Peyer's patch (tissue), 4 donors: ENCODE data around the gene COLGALT1.

ENCODE experiments used
- POLR2A ChIP-seq, 2 donors: fragments of 450-650 bp; IDR thresholded peaks; one replicate each; pipeline ENCODE4 v1.5.1; 2017; ENCODE audit warnings: antibody characterized with exemption in 2 of 2, mild to moderate bottlenecking in 2 of 2, moderate library complexity in 2 of 2
- TF ChIP-seq, protein P1 (sequence below), 6 experiments: fragments of 450-650 bp in 4 of 6; fragments of 200-600 bp in 2 of 6; sonication (generic) in 1 of 6; IDR thresholded peaks; one replicate each; pipeline ENCODE4 v1.5.1; 2017 to 2019; ENCODE audit warnings: antibody characterized with exemption in 6 of 6, mild to moderate bottlenecking in 3 of 6, moderate library complexity in 1 of 6

DNA sequence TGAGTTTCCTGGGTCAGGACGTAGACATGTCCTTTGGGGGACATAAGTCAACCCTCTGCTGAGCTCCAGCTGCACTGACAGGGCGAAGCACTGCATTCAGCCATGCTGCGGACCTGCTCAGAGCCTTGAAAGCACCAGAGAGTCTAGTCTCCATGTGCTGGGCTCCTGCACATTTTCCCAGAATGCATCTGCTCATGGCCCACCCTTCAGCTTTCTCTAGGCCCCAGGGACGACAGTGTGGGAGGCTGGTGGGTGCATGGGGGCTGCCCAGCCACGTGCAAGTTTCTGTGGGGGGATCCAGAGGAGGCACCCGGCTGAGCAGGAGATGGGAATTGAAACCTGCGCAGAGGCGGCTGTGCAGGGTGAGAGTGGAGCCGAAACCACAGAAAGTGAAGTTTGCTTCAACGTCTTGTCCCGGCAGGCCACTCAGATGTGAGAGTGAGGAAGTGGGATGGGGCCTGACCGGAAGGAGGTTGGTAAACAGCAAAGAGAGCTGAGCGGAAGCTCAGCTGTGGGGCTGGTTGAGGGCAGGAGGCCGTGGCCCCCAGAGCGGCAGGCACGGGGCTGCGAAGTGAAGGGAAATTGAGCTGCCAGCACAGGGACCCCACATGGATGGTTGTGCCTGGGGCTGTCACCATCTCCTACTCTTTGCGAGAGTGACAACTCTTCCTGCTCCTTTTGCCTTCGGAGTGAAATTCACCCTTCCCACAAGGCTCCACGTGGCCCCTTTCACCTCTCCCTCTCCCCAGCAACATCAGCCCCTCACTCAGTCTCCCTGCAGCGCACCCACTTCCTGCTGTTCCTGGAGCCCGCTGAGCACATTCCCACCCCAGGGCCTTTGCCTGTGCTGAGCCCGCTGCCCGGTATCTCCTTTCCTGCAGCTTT, 32.2 kb upstream of the COLGALT1 start:
- TF ChIP-seq, protein P1, sequence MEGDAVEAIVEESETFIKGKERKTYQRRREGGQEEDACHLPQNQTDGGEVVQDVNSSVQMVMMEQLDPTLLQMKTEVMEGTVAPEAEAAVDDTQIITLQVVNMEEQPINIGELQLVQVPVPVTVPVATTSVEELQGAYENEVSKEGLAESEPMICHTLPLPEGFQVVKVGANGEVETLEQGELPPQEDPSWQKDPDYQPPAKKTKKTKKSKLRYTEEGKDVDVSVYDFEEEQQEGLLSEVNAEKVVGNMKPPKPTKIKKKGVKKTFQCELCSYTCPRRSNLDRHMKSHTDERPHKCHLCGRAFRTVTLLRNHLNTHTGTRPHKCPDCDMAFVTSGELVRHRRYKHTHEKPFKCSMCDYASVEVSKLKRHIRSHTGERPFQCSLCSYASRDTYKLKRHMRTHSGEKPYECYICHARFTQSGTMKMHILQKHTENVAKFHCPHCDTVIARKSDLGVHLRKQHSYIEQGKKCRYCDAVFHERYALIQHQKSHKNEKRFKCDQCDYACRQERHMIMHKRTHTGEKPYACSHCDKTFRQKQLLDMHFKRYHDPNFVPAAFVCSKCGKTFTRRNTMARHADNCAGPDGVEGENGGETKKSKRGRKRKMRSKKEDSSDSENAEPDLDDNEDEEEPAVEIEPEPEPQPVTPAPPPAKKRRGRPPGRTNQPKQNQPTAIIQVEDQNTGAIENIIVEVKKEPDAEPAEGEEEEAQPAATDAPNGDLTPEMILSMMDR (IDR thresholded peaks at IDR 0.05): no peak
- TF ChIP-seq POLR2A (IDR thresholded peaks at IDR 0.05): no peak
